Activated CD4-positive, alpha-beta T cell treated with anti-CD3 and anti-CD28 coated beads, Interleukin-2, amount 50 U/mL, for 16 hours (primary cell): ENCODE results near the gene TSPO2.
A peak's percentile ranks its signal among the peaks of the same experiment; 100 is the strongest.

Experiments
- DNase-seq: peaks from one replicate; pipeline ENCODE4 v3.0.0-alpha.2; 2020

TSPO2 gene

DNA sequence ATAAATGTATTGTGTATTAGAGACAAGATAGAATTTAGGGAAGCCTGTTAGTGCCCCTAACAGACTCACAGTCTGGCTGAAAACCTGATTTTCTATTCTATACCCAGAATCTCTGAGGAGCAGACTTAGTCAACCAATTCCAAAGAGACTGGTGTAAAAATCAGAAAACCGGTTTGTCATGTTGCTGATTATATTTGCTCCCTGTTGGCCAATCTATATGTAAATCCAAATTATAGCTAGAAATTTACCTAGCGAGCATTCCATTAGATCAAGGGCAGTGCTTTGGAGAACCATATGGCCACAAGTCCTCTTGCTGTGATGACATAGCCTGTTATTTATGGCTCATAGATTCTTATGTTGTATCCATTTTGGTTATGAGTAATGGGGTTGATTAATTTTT, 35.3 kb downstream of the TSPO2 start:
- DNase-seq = no peak

DNA sequence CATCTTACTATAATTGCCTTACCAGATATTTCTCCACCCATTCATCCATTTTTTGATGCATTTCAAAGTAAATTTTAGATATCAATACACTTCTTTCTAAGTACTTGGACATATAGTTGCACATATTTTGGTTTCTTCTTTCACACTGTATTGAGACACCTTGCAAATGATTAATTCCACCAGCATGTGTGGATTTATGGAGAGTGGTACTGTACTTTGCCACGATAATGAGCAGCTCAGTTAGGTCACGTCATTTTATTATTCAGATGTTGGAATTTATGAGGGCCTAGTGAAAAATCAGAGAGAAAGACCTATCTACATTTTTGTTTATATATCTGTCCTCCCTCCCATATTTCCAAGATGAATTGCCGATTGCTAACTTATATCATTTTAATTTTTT, 35.8 kb downstream of the TSPO2 start:
- no peak for DNase-seq

DNA sequence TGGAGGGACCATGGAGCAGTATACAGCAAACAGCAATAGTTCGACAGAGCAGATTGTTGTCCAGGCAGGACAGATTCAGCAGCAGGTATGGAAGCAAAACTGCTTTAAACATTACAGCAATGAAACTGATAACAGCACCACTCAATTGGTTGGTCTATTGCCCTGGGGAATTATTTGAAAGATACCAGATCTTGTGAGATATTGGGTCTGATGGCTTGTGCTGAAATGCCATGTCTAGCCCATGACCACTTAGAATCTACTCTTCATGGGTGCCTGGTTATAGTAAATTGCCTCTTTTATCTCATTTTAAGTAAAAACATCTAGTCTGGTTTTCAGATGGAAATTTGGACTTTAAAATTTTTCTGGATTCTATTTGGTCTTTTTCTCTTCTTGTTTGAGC, 36.8 kb downstream of the TSPO2 start:
- DNase-seq = no peak

DNA sequence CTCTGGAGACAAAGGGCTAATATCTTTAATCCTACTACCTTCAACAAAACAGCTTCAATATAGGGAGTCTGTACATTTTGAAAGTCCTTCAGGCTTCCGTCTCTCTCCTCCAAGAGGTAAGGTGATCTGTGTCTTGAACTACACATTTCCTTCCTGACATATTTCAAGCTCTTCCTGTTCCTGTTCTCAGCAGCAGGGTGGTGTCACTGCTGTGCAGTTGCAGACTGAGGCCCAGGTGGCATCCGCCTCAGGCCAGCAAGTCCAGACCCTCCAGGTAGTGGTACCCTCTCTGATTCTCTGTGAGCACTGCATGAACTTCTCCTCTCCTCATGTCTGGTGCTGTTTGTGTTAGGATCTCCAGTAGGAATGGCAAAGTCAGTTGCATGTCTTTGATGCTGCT, 38.4 kb downstream of the TSPO2 start:
- DNase-seq = peak; percentile 42

DNA sequence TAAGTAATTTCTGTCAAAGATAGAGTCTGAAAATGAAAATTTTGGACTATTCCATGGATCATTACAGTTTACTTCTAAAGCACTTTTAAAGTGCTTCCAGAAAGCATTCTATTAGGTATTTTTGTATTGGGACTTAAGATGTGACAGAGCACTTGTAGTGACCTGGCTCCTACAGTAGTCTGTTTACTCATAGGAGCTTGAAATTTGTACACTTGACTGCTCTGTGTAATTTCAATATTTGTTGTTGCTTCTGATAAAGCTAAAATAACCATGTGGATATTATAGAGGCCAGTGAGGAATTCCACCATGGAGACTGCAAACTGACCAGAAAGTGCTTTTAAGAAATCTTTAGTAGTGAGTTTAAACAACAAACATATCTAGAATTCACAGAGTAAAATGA, 40.8 kb downstream of the TSPO2 start:
- no peak for DNase-seq

DNA sequence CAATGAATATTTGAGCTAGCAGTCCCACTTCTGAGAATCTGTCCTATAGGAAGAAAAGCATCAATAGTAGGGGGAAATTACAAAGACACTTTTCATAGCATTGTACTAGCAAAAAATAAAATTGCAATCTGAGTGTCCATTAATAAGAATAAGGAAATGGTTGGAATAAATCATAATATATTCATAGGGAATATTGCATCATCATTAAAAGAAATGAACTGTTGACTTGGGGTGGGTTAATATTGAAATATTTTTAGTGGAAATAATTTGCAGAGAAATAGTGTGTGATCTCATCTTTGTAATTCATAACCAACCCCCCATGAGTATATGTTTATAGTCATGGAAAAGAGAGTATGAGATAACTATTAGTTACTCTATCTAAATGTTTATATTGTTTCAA, 42.9 kb downstream of the TSPO2 start:
- no peak for DNase-seq

DNA sequence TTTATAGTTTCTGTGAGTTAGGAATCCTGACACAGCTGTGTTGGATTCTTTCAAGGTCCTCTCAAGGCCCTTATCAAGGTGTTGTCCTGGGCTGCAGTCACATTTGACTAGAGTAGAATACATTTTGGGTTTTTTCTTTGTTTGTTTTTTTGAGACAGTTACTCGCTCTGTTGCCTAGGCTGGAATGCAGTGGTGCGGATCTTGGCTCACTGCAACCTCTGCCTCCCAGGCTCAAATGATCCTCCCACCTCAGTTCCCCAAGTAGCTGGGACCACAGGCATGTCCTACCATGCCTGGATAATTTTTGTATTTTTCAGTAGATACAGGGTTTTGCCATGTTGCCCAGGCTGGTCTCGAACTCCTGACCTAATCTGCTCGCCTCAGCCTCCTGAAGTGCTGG, 46.2 kb downstream of the TSPO2 start:
- no peak for DNase-seq

DNA sequence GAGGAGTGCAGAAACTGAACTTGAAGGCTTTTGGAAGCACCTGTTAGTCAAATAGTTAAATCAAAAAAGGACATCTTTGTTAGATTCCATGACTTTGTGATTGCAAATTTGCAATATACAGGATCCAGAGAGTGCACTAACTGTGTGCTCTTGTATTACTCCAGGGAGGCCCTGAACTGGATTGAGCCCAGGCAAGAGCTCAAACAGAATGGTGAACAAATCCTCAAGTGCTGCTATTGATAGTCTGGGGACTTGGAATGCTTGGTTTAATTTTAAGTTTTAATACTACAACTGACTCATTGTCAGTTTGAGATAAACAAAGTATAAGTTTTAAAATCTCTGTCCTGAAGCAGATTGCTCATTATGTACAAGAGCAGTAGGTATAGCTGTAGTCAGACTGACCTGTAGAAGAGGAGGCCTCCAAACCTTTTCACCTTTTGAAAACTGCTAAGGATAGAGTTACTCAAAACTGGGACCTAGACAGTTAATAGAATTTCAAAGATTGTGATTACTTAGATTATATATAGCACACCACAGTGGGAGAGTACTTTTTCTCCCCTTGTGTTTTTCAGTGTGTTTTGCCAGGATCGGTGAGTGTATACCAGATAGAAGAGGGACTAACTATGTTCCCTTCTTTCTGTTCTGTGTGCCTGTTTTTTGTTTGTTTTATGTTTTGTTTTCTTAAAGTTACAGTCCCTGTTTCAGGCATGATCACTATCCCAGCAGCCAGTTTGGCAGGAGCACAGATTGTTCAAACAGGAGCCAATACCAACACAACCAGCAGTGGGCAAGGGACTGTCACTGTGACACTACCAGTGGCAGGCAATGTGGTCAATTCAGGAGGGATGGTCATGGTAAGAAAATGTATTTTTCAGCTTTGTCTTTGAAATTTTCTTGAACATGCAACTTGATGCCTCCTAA, 48.8 kb downstream of the TSPO2 start:
- DNase-seq = no peak

DNA sequence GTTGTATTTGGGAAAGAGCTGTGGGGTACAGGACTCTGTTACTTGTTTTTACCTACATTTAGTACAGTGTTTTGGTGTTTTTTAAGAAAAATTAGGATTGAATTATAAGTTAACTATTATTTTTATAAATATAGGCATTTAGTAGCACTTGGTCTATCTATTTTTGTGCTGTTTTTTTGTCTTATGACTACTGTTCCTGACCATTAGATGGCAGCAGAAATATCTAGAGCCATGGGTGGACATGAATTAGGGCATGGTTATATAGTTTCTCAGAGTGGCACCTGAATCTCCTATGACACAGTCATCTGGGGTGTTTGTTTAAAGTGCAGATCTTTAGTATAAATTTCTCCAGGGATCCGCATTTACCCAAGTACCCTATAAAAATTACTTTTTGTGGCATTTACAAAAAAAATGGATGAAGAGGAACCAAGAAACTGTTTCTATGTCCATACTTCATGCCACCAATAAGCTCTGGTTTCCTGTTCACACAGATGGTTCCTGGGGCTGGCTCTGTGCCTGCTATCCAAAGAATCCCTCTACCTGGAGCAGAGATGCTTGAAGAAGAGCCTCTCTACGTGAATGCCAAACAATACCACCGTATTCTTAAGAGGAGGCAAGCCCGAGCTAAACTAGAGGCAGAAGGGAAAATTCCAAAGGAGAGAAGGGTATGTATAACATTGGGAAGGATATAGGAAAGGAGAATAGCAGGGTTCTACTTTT, 50.3 kb downstream of the TSPO2 start:
- no peak for DNase-seq

DNA sequence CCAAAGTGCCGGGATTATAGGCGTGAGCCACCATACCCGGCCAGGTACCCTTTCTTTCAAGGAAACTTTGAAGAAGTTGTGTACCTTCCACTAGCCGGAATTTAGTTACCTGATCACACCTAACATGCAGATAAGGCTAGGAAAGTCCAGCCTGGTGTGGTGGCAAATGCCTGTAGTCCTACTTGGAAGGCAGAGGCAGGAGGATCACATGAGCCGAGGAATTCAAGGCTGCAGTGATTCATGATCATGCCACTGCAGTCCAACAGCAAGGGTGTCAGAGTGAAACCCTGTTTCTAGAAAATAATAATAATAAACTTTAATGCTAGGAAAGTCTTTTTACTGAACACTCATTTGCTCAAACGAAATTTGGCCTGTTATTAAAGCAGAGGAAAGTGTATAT, 51.5 kb downstream of the TSPO2 start:
- DNase-seq = no peak
